Retinal pigment epithelial cell (primary cell): Measurements from ENCODE around the gene TMTC3.

Experiments used
- DNase-seq: peaks from one replicate; pipeline ENCODE4 v3.0.0-alpha.2; 2010; ENCODE audit warnings: low read depth
- H3K4me3 ChIP-seq: 2 replicates; pipeline ENCODE4 v1.5.1; 2011; ENCODE audit warnings: mild to moderate bottlenecking, low read length, control low read depth, moderate library complexity
- TF ChIP-seq, protein P1 (sequence below): conservative IDR thresholded peaks from 2 replicates; pipeline ENCODE4 v1.5.1; 2011; ENCODE audit warnings: low read depth, low read length, control low read depth, inconsistent platforms

TMTC3 gene

GRCh38 chr12:88230271-88230670 lies 88.2 kb downstream of the TMTC3 start:
- no peak overlapping the region for H3K4me3 ChIP-seq
- TF ChIP-seq, protein P1, sequence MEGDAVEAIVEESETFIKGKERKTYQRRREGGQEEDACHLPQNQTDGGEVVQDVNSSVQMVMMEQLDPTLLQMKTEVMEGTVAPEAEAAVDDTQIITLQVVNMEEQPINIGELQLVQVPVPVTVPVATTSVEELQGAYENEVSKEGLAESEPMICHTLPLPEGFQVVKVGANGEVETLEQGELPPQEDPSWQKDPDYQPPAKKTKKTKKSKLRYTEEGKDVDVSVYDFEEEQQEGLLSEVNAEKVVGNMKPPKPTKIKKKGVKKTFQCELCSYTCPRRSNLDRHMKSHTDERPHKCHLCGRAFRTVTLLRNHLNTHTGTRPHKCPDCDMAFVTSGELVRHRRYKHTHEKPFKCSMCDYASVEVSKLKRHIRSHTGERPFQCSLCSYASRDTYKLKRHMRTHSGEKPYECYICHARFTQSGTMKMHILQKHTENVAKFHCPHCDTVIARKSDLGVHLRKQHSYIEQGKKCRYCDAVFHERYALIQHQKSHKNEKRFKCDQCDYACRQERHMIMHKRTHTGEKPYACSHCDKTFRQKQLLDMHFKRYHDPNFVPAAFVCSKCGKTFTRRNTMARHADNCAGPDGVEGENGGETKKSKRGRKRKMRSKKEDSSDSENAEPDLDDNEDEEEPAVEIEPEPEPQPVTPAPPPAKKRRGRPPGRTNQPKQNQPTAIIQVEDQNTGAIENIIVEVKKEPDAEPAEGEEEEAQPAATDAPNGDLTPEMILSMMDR = no peak
- DNase-seq = no peak

DNA sequence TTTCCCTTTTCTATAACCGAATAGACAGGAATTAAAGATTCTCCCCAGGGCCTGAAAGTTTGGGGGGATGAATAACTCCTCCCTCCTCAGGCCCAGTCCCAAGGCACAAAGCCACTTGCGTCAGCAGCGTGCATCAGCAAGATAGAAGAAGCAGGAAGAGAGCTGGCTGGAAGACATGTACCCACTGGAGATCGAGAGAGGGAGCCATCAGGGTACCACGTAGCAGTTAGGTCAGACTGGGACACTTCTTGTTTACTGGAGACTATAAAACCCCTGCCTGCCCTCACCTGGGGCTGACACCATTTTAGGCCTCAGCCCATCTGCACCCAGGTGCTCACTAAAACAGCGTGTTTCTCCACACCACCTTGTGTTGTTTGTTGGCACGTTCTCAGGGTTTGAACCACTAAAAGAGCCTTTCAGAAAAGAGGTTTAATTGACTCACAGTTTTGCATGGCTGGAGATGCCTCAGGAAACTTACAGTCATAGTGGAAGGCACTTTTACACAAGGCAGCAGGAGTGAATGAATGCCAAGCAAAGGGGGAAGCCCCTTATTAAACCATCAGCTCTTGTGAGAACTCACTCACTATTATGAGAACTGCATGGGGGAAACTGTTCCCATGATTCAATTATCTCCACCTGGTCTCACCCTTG lies 93.2 kb downstream of the TMTC3 start:
- DNase-seq = no peak
- TF ChIP-seq, protein P1 = no peak
- no peak overlapping the region for H3K4me3 ChIP-seq

DNA sequence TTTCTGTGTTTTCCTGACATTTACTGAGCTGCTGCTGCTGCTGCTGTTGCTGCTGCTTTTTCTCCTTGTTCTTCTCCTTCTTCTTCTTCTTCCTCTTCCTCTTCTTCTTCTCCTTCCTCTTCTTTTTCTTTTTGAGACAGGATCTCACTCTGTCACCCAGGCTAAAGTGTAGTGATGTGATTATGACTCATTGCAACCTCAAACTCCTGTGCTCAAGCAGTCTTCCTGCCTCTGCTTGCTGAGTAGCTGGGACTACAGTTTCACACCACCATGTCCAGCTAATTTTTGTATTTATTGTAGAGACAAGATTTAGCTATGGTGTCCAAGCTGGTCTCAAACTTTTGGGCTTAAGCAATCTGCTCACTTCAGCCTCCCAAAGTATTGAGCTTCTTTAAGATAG lies 95.8 kb downstream of the TMTC3 start:
- no peak for DNase-seq
- TF ChIP-seq, protein P1 = no peak
- H3K4me3 ChIP-seq = no peak overlapping the region

GRCh38 chr12:88238406-88238805 lies 96.3 kb downstream of the TMTC3 start:
- H3K4me3 ChIP-seq = no peak overlapping the region
- no peak for DNase-seq
- TF ChIP-seq, protein P1 = no peak

GRCh38 chr12:88241862-88242570 lies 99.9 kb downstream of the TMTC3 start:
- peak; percentile 89 for DNase-seq
- TF ChIP-seq, protein P1 = no peak
- no peak overlapping the region for H3K4me3 ChIP-seq

DNA sequence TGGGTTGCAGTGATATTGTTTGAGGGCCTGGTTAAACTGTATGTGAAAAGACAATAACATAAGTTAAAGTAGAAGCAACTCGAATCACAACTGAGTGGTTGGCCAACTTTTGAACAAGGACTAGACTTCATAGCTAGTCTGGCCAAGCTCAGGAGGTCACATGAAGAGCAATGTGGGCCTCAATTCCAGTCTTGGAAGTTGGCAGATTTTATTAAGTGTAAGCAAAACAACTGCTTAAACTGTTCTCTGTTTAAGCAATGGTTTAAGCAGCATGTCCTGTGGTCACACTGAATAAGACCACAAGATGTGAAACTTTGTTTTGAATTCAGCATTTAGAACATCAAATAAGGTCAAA lies 100.4 kb downstream of the TMTC3 start:
- TF ChIP-seq, protein P1 = no peak
- DNase-seq = peak; percentile 9
- no peak overlapping the region for H3K4me3 ChIP-seq

- no peak overlapping the region for H3K4me3 ChIP-seq
- DNase-seq = no peak
- TF ChIP-seq, protein P1 = no peak
Measured at GRCh38 chr12:88242939-88243338, 100.8 kb downstream of the TMTC3 start.
